IMR-90 (cell line): ENCODE measurements around the gene IL1RAPL1. TPM values are rescaled to one million over a fixed set of nuclear protein-coding genes. Genes with fewer than 3 reads are reported as not detected.

Source experiments
- ATAC-seq: fragments of 200-7000 bp; cut with Tn5 transposase; 2 replicates; pipeline ENCODE4 v1.9.1; 2020; ENCODE audit warnings: low read depth, mild to moderate bottlenecking, moderate library complexity
- BruUV-seq: library from RNA; stranded (reverse); fragments of 400-500 nt; replicated peaks from 2 replicates; lab custom pipeline; 2021; lab: Mats Ljungman, UMichigan
- CTCF ChIA-PET: fragments of 300-600 bp; formaldehyde crosslinking; extraction: SDS; loops from one replicate; lab custom pipeline; 2021; ENCODE audit warnings: antibody characterized with exemption; lab: Yijun Ruan, JAX
- POLR2A ChIA-PET: fragments of 300-600 bp; sonication (Branson Sonifier 250); formaldehyde crosslinking; loops from one replicate; lab custom pipeline; 2022; ENCODE audit warnings: antibody characterized with exemption; ENCODE audit not compliant: unreplicated experiment; lab: Charles Lee
- DNase-seq: peaks from one replicate; pipeline ENCODE4 v3.0.0; 2013
- H2AFZ ChIP-seq: replicated peaks from 2 replicates; pipeline ENCODE3; 2013; ENCODE audit warnings: low read length, mild to moderate bottlenecking; ENCODE audit not compliant: poor library complexity
- H2AK5ac ChIP-seq: 2 replicates; pipeline ENCODE4 v1.6.1; 2013; ENCODE audit warnings: low read depth, low read length, inconsistent platforms
- H2AK9ac ChIP-seq: replicated peaks from 2 replicates; pipeline ENCODE3; 2013; ENCODE audit warnings: mild to moderate bottlenecking, low read depth, low read length, moderate library complexity; ENCODE audit not compliant: poor library complexity
- H2BK120ac ChIP-seq: 2 replicates; pipeline ENCODE4 v1.6.1; 2013; ENCODE audit warnings: low read depth, low read length, inconsistent platforms
- H2BK15ac ChIP-seq: 3 replicates; pipeline ENCODE4 v1.6.1; 2013; ENCODE audit warnings: low read depth, low read length, inconsistent platforms
- H2BK20ac ChIP-seq: 2 replicates; pipeline ENCODE4 v1.6.1; 2013; ENCODE audit warnings: low read depth, mild to moderate bottlenecking, inconsistent platforms, low read length, moderate library complexity
- H2BK5ac ChIP-seq: 2 replicates; pipeline ENCODE4 v1.6.1; 2013; ENCODE audit warnings: mild to moderate bottlenecking, low read depth, low read length, inconsistent platforms; ENCODE audit not compliant: poor library complexity, severe bottlenecking
- H3K14ac ChIP-seq: replicated peaks from 2 replicates; pipeline ENCODE4 v1.6.1; 2013; ENCODE audit warnings: low read depth, low read length, inconsistent platforms
- H3K18ac ChIP-seq: 2 replicates; pipeline ENCODE4 v1.6.1; 2013; ENCODE audit warnings: low read depth, low read length, control low read depth
- H3K23ac ChIP-seq: 2 replicates; pipeline ENCODE4 v1.6.1; 2013; ENCODE audit warnings: low read depth, low read length, inconsistent platforms
- H3K27ac ChIP-seq: 2 replicates; pipeline ENCODE4 v1.5.1; 2013; ENCODE audit warnings: mild to moderate bottlenecking, control low read depth, low read length; ENCODE audit not compliant: insufficient read depth
- H3K27me3 ChIP-seq: 2 replicates; pipeline ENCODE4 v1.6.1; 2013; ENCODE audit warnings: low read length; ENCODE audit not compliant: control insufficient read depth, insufficient read depth
- H3K36me3 ChIP-seq: 2 replicates; pipeline ENCODE4 v1.6.1; 2013; ENCODE audit warnings: low read length, mixed read lengths; ENCODE audit not compliant: control insufficient read depth, insufficient read depth
- H3K4ac ChIP-seq: 2 replicates; pipeline ENCODE4 v1.6.1; 2013; ENCODE audit warnings: low read depth, low read length, inconsistent platforms
- H3K4me1 ChIP-seq: 2 replicates; pipeline ENCODE4 v1.6.1; 2013; ENCODE audit warnings: low read length, mixed read lengths; ENCODE audit not compliant: control insufficient read depth, insufficient read depth
- H3K4me2 ChIP-seq: 2 replicates; pipeline ENCODE4 v1.6.1; 2013; ENCODE audit warnings: low read depth, mild to moderate bottlenecking, control low read depth, low read length, moderate library complexity
- H3K4me3 ChIP-seq: 2 replicates; pipeline ENCODE4 v1.5.1; 2013; ENCODE audit warnings: low read depth, mild to moderate bottlenecking, control low read depth, low read length, moderate library complexity; ENCODE audit not compliant: insufficient read depth
- H3K56ac ChIP-seq: 2 replicates; pipeline ENCODE4 v1.6.1; 2013; ENCODE audit warnings: low read length, inconsistent platforms; ENCODE audit not compliant: insufficient read depth; ENCODE audit errors: extremely low read depth
- H3K79me1 ChIP-seq, 2 experiments: 2 replicates each; pipeline ENCODE4 v1.6.1; 2013; ENCODE audit warnings: low read length in 2 of 2, inconsistent platforms in 1 of 2, low read depth in 1 of 2
- H3K9ac ChIP-seq: 2 replicates; pipeline ENCODE4 v1.6.1; 2013; ENCODE audit warnings: low read depth, low read length, control low read depth
- H3K9me1 ChIP-seq: 2 replicates; pipeline ENCODE4 v1.6.1; 2013; ENCODE audit warnings: low read length, inconsistent platforms; ENCODE audit not compliant: insufficient read depth
- H3K9me3 ChIP-seq: 2 replicates; pipeline ENCODE4 v1.6.1; 2013; ENCODE audit warnings: low read length; ENCODE audit not compliant: control insufficient read depth, insufficient read depth
- H4K20me1 ChIP-seq: 2 replicates; pipeline ENCODE4 v1.6.1; 2013; ENCODE audit warnings: low read length, inconsistent platforms; ENCODE audit not compliant: insufficient read depth
- H4K5ac ChIP-seq: 2 replicates; pipeline ENCODE4 v1.6.1; 2013; ENCODE audit warnings: mild to moderate bottlenecking, low read depth, low read length, control low read depth
- H4K8ac ChIP-seq, 2 experiments: 2 replicates each; pipeline ENCODE4 v1.6.1; 2013; ENCODE audit warnings: low read depth in 2 of 2, low read length in 2 of 2, control low read depth in 1 of 2, inconsistent platforms in 1 of 2
- H4K91ac ChIP-seq: 2 replicates; pipeline ENCODE4 v1.6.1; 2013; ENCODE audit warnings: low read depth, low read length, inconsistent platforms; ENCODE audit not compliant: insufficient read depth
- CEBPB ChIP-seq: IDR thresholded peaks from 2 replicates; pipeline ENCODE4 v1.6.1; 2012; ENCODE audit warnings: low read depth, low read length, improper control_type of control experiment
- CHD1 ChIP-seq: IDR thresholded peaks from 2 replicates; pipeline ENCODE4 v1.6.1; 2012; ENCODE audit warnings: low read depth, low read length, improper control_type of control experiment
- FOS ChIP-seq: fragments of 150-350 bp; IDR thresholded peaks from 2 replicates; pipeline ENCODE4 v1.6.1; 2016; ENCODE audit warnings: low read depth, low read length
- NFE2L2 ChIP-seq: fragments of 150-350 bp; IDR thresholded peaks from 2 replicates; pipeline ENCODE4 v1.6.1; 2016; ENCODE audit warnings: low read depth, mild to moderate bottlenecking, low read length
- POLR2A ChIP-seq: IDR thresholded peaks from 2 replicates; pipeline ENCODE4 v1.6.1; 2012; ENCODE audit warnings: mild to moderate bottlenecking, low read depth, low read length
- RAD21 ChIP-seq: IDR thresholded peaks from 2 replicates; pipeline ENCODE4 v1.6.1; 2012; ENCODE audit warnings: low read length, improper control_type of control experiment
- RCOR1 ChIP-seq: IDR thresholded peaks from 2 replicates; pipeline ENCODE4 v1.6.1; 2012; ENCODE audit warnings: mild to moderate bottlenecking, low read length, improper control_type of control experiment; ENCODE audit not compliant: insufficient replicate concordance
- WGBS, 2 experiments: methylation state at CpG; one replicate each; pipeline versions ENCODE4 v1.1.5 to v1.1.7; 2013; ENCODE audit warnings: missing lambda C conversion rate in 2 of 2; ENCODE audit not compliant: insufficient read length in 1 of 2; ENCODE audit errors: extremely low coverage in 2 of 2; 5-methylcytosine and 5-hydroxymethylcytosine counted together
- dilution Hi-C: fragments of 300-500 bp; cut with HindIII; formaldehyde crosslinking; loops from one replicate; pipeline ENCODE4 v1.14.3; 2018; ENCODE audit warnings: low sequenced_read_pairs; ENCODE audit not compliant: unreplicated experiment
- in situ Hi-C: fragments of 300-500 bp; cut with MboI; formaldehyde crosslinking; loops from 3 replicates; pipeline ENCODE4 v1.14.3; 2019; ENCODE audit warnings: low sequenced_read_pairs, inconsistent platforms, mixed read lengths
- intact Hi-C: fragments of 100-400 bp; cut with micrococcal nuclease; formaldehyde crosslinking; loops from 2 replicates; pipeline ENCODE4 v1.10.0; 2022
- polyA plus RNA-seq, 3 experiments: library from polyadenylated mRNA; depleted of rRNA; stranded (reverse); fragments of >200 nt; gene quantifications; 2 replicates each; pipeline ENCODE4 v1.2.3, GENCODE V29; 2012; ENCODE audit warnings: low replicate concordance in 1 of 3
- total RNA-seq: library from RNA; depleted of rRNA; stranded (reverse); fragments of >200 nt; gene quantifications from 2 replicates; pipeline ENCODE4 v1.2.3, GENCODE V29; 2012

The IL1RAPL1 gene
- total and polyA plus RNA-seq, 2 of the 4 experiments (the other 2 are of a cell fraction): 1.5 to 9.0 TPM

DNA sequence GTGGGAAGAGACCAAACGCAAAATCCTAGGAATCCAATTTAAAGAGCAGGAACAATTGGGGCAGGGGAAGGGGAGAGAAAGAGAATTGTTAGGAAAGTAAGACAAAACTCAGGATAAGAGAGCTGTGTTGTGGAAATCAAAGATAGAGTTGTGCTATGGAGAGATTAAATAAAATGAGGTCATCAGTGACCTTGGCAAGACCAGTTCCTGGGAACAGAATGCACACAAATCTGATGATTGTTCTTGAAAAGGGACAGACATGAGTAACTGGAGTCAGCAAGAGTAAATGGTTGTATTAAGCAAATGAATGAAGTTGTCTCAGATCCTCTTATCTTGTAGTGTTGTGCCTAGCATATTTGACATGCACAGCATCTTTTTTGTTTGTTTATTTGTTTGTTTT is 267.4 kb downstream of the IL1RAPL1 start:
- Histone ChIP-seq H3K14ac (no peak overlapping the region), H3K9ac (no peak overlapping the region), H3K36me3 (no peaks in the 10 kb centered on the region), H4K8ac (no peak overlapping the region), H3K4me1 (no peaks in the 10 kb centered on the region), H4K20me1 (no peaks in the 10 kb centered on the region), H3K27ac (no peak overlapping the region), H2AK9ac (no peak overlapping the region), H3K4ac (no peak overlapping the region), H3K56ac (no peak overlapping the region), H4K5ac (no peak overlapping the region), H3K27me3 (no peaks in the 10 kb centered on the region; the same call in 1 of the 2 replicates), H2AK5ac (no peak overlapping the region), H3K18ac (no peak overlapping the region), H3K23ac (no peak overlapping the region), H3K9me3 (no peaks in the 10 kb centered on the region), H2BK120ac (no peak overlapping the region), H2BK5ac (no peak overlapping the region), H4K91ac (no peak overlapping the region), H2BK20ac (no peak overlapping the region), H2BK15ac (no peak overlapping the region), H2AFZ (no peak overlapping the region), H3K9me1 (no peaks in the 10 kb centered on the region), H3K4me3 (no peak overlapping the region), H3K4me2 (no peak overlapping the region), H3K79me1 (no peaks in the 10 kb centered on the region)
- POLR2A ChIA-PET: no interaction called here
- no TSS peak for BruUV-seq
- intact Hi-C loops (no loop called here), in situ Hi-C loops (no loop called here), dilution Hi-C loops (no loop called here)
- CTCF ChIA-PET: no interaction called here
- ATAC-seq (no peak), DNase-seq (peak; percentile 39)
- 50% methylated on average over 1 of the region's 1 CpG; no CpG with 5 or more reads in 1 of the 2 experiments for WGBS, 2 experiments
- TF ChIP-seq FOS (no peak), NFE2L2 (no peak), CHD1 (no peak), RAD21 (no peak), RCOR1 (no peak), CEBPB (no peak), POLR2A (no peak)
